K562 (cell line): ENCODE data around the gene AADAC. TPM values are rescaled to one million over a fixed set of nuclear protein-coding genes. Genes with fewer than 3 reads are reported as not detected.

Source experiments
- ATAC-seq: fragments of 200-7000 bp; cut with Tn5 transposase; 3 replicates; pipeline ENCODE4 v1.9.1; 2020; ENCODE audit warnings: moderate library complexity
- BruUV-seq: library from RNA; stranded (reverse); fragments of 400-500 nt; replicated peaks from 2 replicates; lab custom pipeline; 2021; lab: Mats Ljungman, UMichigan
- CTCF ChIA-PET: fragments of 300-600 bp; formaldehyde crosslinking; extraction: SDS; loops from one replicate; lab custom pipeline; 2021; ENCODE audit warnings: low intra/inter-chr PET ratio; lab: Yijun Ruan, JAX
- POLR2A ChIA-PET: fragments of 300-600, 350-650 bp; sonication (Branson Sonifier 250); formaldehyde crosslinking; extraction: SDS; loops from one replicate; lab custom pipeline; 2021; ENCODE audit warnings: antibody characterized with exemption, inconsistent platforms; lab: Yijun Ruan, JAX
- DNase-seq, 4 experiments: peaks; one replicate each; pipeline versions ENCODE4 v3.0.0 to v3.0.0-alpha.2; 2011 to 2018; ENCODE audit warnings: low spot score in 3 of 4, mixed read lengths in 3 of 4; ENCODE audit errors: extremely low read depth in 1 of 4
- FAIRE-seq: peaks from 2 replicates; lab custom pipeline; 2011; peaks lifted over from hg19 to GRCh38; lab: Jason Lieb, UNC
- H2AFZ ChIP-seq: 2 replicates; pipeline ENCODE4 v1.6.0; 2011; ENCODE audit warnings: low read depth, low read length, control low read depth, inconsistent platforms
- H3K27ac ChIP-seq: fragments of 200-600 bp; 3 replicates; pipeline ENCODE4 v1.8.0; 2011; ENCODE audit warnings: low read depth, mild to moderate bottlenecking, control low read depth, inconsistent platforms, low read length, moderate library complexity, mixed read lengths; ENCODE audit errors: extremely low read depth
- H3K27me3 ChIP-seq, 2 experiments: fragments of 300-600 bp in 1 of 2; 2 replicates in 1 of 2; 3 replicates in 1 of 2; pipeline versions ENCODE4 v1.6.0 to v1.8.0; 2011; ENCODE audit warnings: inconsistent platforms in 2 of 2, low read length in 2 of 2, mild to moderate bottlenecking in 1 of 2, mixed read lengths in 1 of 2, moderate library complexity in 1 of 2; ENCODE audit not compliant: control insufficient read depth in 2 of 2, insufficient read depth in 2 of 2
- H3K36me3 ChIP-seq: fragments of 300-600 bp; 3 replicates; pipeline ENCODE4 v1.8.0; 2011; ENCODE audit warnings: mild to moderate bottlenecking, low read length, inconsistent platforms; ENCODE audit not compliant: control insufficient read depth, insufficient read depth
- H3K4me1 ChIP-seq, 2 experiments: fragments of 200-600 bp in 1 of 2; replicated peaks in 1 of 2; 2 replicates in 1 of 2; 3 replicates in 1 of 2; pipeline versions ENCODE4 v1.5.1 to v1.8.0; 2011; ENCODE audit warnings: inconsistent platforms in 2 of 2, low read length in 2 of 2, mild to moderate bottlenecking in 1 of 2, mixed read lengths in 1 of 2, moderate library complexity in 1 of 2; ENCODE audit not compliant: control insufficient read depth in 2 of 2, insufficient read depth in 2 of 2
- H3K4me2 ChIP-seq: 2 replicates; pipeline ENCODE4 v1.6.1; 2011; ENCODE audit warnings: low read length, control low read depth, inconsistent platforms, mixed read lengths; ENCODE audit not compliant: insufficient read depth
- H3K4me3 ChIP-seq: fragments of 200-600 bp; sonication (generic), shearing (Covaris generic); 2 replicates; pipeline ENCODE4 v1.5.1; 2016; ENCODE audit warnings: control low read depth, inconsistent platforms
- H3K79me2 ChIP-seq: fragments of 200-600 bp; 3 replicates; pipeline ENCODE4 v1.8.0; 2011; ENCODE audit warnings: low read length, inconsistent platforms; ENCODE audit not compliant: control insufficient read depth, insufficient read depth
- H3K9ac ChIP-seq, 2 experiments: 2 replicates each; pipeline versions ENCODE4 v1.6.0 to v1.6.1; 2011; ENCODE audit warnings: low read depth in 2 of 2, low read length in 2 of 2, control low read depth in 1 of 2, inconsistent platforms in 1 of 2, mild to moderate bottlenecking in 1 of 2, mixed read lengths in 1 of 2; ENCODE audit not compliant: insufficient read depth in 1 of 2
- H3K9me1 ChIP-seq: one replicate; pipeline ENCODE4 v1.6.0; 2011; ENCODE audit warnings: inconsistent platforms, mild to moderate bottlenecking, low read length, moderate library complexity; ENCODE audit not compliant: control insufficient read depth, insufficient read depth
- H3K9me3 ChIP-seq: replicated peaks from 2 replicates; pipeline ENCODE4 v1.5.1; 2011; ENCODE audit warnings: low read depth, low read length, inconsistent platforms; ENCODE audit not compliant: control insufficient read depth, insufficient read depth
- H4K20me1 ChIP-seq: replicated peaks from 2 replicates; pipeline ENCODE4 v1.6.1; 2011; ENCODE audit warnings: low read length, inconsistent platforms, mixed read lengths; ENCODE audit not compliant: control insufficient read depth, insufficient read depth
- FOS ChIP-seq: IDR thresholded peaks from 3 replicates; pipeline ENCODE4 v1.6.1; 2011; ENCODE audit not compliant: insufficient read length; ENCODE audit errors: extremely low read depth
- HNRNPLL ChIP-seq: fragments of 200-400 bp; formaldehyde crosslinking; IDR thresholded peaks from 2 replicates; pipeline ENCODE4 v1.6.1; 2017; ENCODE audit warnings: low read length, low read depth, mild to moderate bottlenecking; ENCODE audit not compliant: poor library complexity, severe bottlenecking
- POLR2H ChIP-seq: IDR thresholded peaks from 2 replicates; pipeline ENCODE4 v1.6.1; 2016; ENCODE audit warnings: missing genetic modification characterization, low read depth, mild to moderate bottlenecking, control low read depth, missing compliant biosample characterization, moderate library complexity
- RCOR1 ChIP-seq, 2 experiments: IDR thresholded peaks; 2 replicates each; pipeline ENCODE4 v1.6.1; 2012; ENCODE audit warnings: low read depth in 2 of 2, low read length in 2 of 2, borderline replicate concordance in 1 of 2, improper control_type of control experiment in 1 of 2
- SREBF2 ChIP-seq: sonication (generic); formaldehyde crosslinking; IDR thresholded peaks from 2 replicates; pipeline ENCODE4 v1.4.0; 2020; ENCODE audit warnings: mild to moderate bottlenecking, missing genetic modification reagents
- YY1 ChIP-seq, 3 experiments: IDR thresholded peaks; 2 replicates each; pipeline ENCODE4 v1.6.1; 2011; ENCODE audit warnings: low read length in 2 of 3, mild to moderate bottlenecking in 2 of 3, moderate library complexity in 2 of 3, borderline replicate concordance in 1 of 3, control low read depth in 1 of 3, low read depth in 1 of 3; ENCODE audit not compliant: insufficient read depth in 3 of 3, insufficient replicate concordance in 2 of 3, control insufficient read depth in 1 of 3, insufficient read length in 1 of 3; ENCODE audit errors: extremely low read depth in 1 of 3
- ZKSCAN1 ChIP-seq: fragments of 150-350 bp; IDR thresholded peaks from 2 replicates; pipeline ENCODE4 v1.6.1; 2016; ENCODE audit warnings: low read depth, low read length
- ZNF75A ChIP-seq: fragments of 450-650 bp; formaldehyde crosslinking; IDR thresholded peaks from 2 replicates; pipeline ENCODE4 v1.4.0; 2020; ENCODE audit warnings: mild to moderate bottlenecking
- WGBS: fragments of 100-300 bp; shearing (Covaris generic); methylation state at CpG from one replicate; pipeline ENCODE4 v1.1.6; 2016; ENCODE audit warnings: low coverage, mixed read lengths; ENCODE audit not compliant: insufficient coverage; ENCODE audit errors: missing lambda C conversion rate; 5-methylcytosine and 5-hydroxymethylcytosine counted together
- in situ Hi-C: fragments of 300-500 bp; cut with MboI; formaldehyde crosslinking; loops from 4 replicates; pipeline ENCODE4 v1.15.0; 2018; ENCODE audit warnings: inconsistent platforms, mixed read lengths
- intact Hi-C: fragments of 100-400 bp; cut with micrococcal nuclease; formaldehyde crosslinking; loops from 2 replicates; pipeline ENCODE4 v1.14.2; 2022
- polyA plus RNA-seq, 8 experiments: library from polyadenylated mRNA; depleted of rRNA in 4 of 8; stranded (reverse) in 5 of 8; unstranded in 3 of 8; fragments of >200 nt; fragmentation: Nextera tagmentation in 2 of 8; fragmentation: Illumina TruSeq in 1 of 8; extraction: Ambion mirVana in 2 of 8; extraction: Trizol in 1 of 8; gene quantifications; 2 replicates each; pipeline versions ENCODE4 v1.2.1 to v1.2.3, GENCODE V29; 2011 to 2014; ENCODE audit warnings: inconsistent platforms in 1 of 8, missing spikeins in 1 of 8
- total RNA-seq, 7 experiments: library from RNA; depleted of rRNA in 6 of 7; stranded (reverse); fragments of >200 nt in 6 of 7; fragmentation: Illumina TruSeq in 2 of 7; extraction: Trizol in 2 of 7; gene quantifications; 2 replicates each; pipeline versions ENCODE4 v1.2.1 to v1.2.3, GENCODE V29; 2011 to 2021; ENCODE audit warnings: low replicate concordance in 1 of 7
- TF ChIP-seq, protein P1 (sequence below): fragments of 250-450 bp; sonication (Bioruptor Pico); IDR thresholded peaks from 2 replicates; pipeline ENCODE4 v1.5.0; 2021
- TF ChIP-seq, protein P2 (sequence below): fragments of 450-650 bp; IDR thresholded peaks from 2 replicates; pipeline ENCODE4 v1.6.1; 2016; ENCODE audit warnings: missing biosample characterization, missing genetic modification characterization

AADAC gene
- total and polyA plus RNA-seq, 9 of the 15 experiments (the other 6 are each of a cell fraction or from before 2014, with no cell fraction given) = 0.47 TPM; not detected in 8

DNA sequence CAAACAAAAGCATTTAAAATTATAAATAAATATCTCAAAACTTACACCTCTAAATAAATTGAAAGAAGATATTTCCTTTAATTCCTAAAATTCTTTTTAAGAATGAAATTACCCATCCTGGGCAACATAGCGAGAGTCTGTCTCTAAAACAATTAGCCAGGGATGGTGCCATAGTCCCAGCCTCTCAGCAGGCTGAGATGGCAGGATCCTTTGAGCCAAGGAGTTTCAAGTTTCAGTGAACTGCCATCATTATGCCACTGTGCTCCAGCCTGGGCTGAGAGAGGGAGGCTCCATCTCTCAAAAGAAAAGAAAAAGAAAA is 25.4 kb downstream of the AADAC start:
- Histone ChIP-seq H2AFZ (no peak overlapping the region), H4K20me1 (no peaks in the 10 kb centered on the region), H3K36me3 (no peaks in the 10 kb centered on the region), H3K79me2 (no peaks in the 10 kb centered on the region), H3K4me2 (no peak overlapping the region), H3K4me3 (no peak overlapping the region), H3K9ac (no peak overlapping the region), H3K4me1 (peaks cover 0 to 16% of the 10 kb centered on the region in 2 experiments; a peak in 3 of 5 replicates), H3K9me1 (no peaks in the 10 kb centered on the region), H3K27ac (no peak overlapping the region), H3K9me3 (no peaks in the 10 kb centered on the region), H3K27me3 (no peaks in the 10 kb centered on the region)
- ATAC-seq = no peak
- BruUV-seq = no TSS peak
- CTCF ChIA-PET = interaction anchor here (0.6 to 3.9 kb wide), 5 partner anchors 77 to 675 kb away, joined by 3 to 32 read pairs (median 3); no protein-coding TSS in a partner anchor
- 27% methylated on average over 1 of the region's 1 CpG for WGBS
- DNase-seq = no peak
- FAIRE-seq = no peak
- intact Hi-C loops (loop anchor here (1.0 to 5.0 kb wide), 5 partner anchors 79 to 670 kb away; no protein-coding TSS in a partner anchor), in situ Hi-C loops (loop anchor here (25.0 kb wide), 1 partner anchor 602 kb away; no protein-coding TSS in a partner anchor)
- TF ChIP-seq, protein P1, sequence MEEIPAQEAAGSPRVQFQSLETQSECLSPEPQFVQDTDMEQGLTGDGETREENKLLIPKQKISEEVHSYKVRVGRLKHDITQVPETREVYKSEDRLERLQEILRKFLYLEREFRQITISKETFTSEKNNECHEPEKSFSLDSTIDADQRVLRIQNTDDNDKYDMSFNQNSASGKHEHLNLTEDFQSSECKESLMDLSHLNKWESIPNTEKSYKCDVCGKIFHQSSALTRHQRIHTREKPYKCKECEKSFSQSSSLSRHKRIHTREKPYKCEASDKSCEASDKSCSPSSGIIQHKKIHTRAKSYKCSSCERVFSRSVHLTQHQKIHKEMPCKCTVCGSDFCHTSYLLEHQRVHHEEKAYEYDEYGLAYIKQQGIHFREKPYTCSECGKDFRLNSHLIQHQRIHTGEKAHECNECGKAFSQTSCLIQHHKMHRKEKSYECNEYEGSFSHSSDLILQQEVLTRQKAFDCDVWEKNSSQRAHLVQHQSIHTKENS (CRISPR knock-in tag) = no peak
- POLR2A ChIA-PET = interaction anchor here (1.1 kb wide), 1 partner anchor 407 kb away, joined by 3 read pairs; no protein-coding TSS in a partner anchor

DNA sequence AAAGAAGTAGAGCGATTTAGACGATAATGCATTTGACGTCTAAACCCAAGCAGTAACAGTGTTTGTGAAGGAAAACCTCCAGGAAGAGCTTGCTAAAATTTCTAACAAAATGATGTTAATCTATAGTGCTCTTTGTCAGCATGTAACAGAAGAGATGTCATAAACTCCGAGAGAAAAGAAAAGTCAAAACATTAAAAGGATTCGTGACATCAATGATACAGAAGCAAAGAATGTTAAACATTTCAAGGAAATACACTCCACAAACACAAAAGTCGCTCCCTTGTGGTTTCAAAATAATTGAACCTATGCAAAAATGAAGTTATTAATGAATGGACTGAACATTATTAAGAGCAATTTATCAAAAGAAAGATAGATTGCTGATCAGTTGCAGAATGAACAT is 27.9 kb downstream of the AADAC start:
- Histone ChIP-seq H3K9me3 (no peaks in the 10 kb centered on the region), H3K9ac (no peak overlapping the region), H2AFZ (no peak overlapping the region), H3K27ac (no peak overlapping the region), H3K4me1 (peaks cover 0 to 9% of the 10 kb centered on the region in 2 experiments; a peak in 3 of 5 replicates), H3K4me2 (no peak overlapping the region), H3K4me3 (no peak overlapping the region), H3K9me1 (no peaks in the 10 kb centered on the region), H3K36me3 (no peaks in the 10 kb centered on the region), H3K27me3 (no peaks in the 10 kb centered on the region), H4K20me1 (no peaks in the 10 kb centered on the region), H3K79me2 (no peaks in the 10 kb centered on the region)
- no peak for FAIRE-seq
- POLR2A ChIA-PET = no interaction called here
- intact Hi-C loops (loop anchor here (5.0 kb wide), 1 partner anchor 550 kb away; no protein-coding TSS in a partner anchor), in situ Hi-C loops (loop anchor here (5.0 to 25.0 kb wide), 2 partner anchors 404 to 604 kb away; no protein-coding TSS in a partner anchor)
- no TSS peak for BruUV-seq
- ATAC-seq = no peak
- DNase-seq = no peak
- CTCF ChIA-PET = no interaction called here
- 15% methylated on average over 6 of the region's 6 CpGs for WGBS
- TF ChIP-seq YY1 (IDR thresholded peaks at IDR 0.05; ENCODE audit: borderline replicate concordance in 1 of 3, control insufficient read depth in 1 of 3, extremely low read depth in 1 of 3, insufficient read depth in 3 of 3, insufficient read length in 1 of 3, insufficient replicate concordance in 2 of 3, low read depth in 1 of 3, low read length in 2 of 3) (no peak), HNRNPLL (no peak), ZKSCAN1 (no peak), ZNF75A (CRISPR knock-in tag) (no peak), FOS (no peak), SREBF2 (CRISPR knock-in tag) (no peak), RCOR1 (IDR thresholded peaks at IDR 0.05; ENCODE audit: borderline replicate concordance in 1 of 2, low read depth in 2 of 2, low read length in 2 of 2) (no peak), POLR2H (tag) (no peak)
- TF ChIP-seq, protein P2, sequence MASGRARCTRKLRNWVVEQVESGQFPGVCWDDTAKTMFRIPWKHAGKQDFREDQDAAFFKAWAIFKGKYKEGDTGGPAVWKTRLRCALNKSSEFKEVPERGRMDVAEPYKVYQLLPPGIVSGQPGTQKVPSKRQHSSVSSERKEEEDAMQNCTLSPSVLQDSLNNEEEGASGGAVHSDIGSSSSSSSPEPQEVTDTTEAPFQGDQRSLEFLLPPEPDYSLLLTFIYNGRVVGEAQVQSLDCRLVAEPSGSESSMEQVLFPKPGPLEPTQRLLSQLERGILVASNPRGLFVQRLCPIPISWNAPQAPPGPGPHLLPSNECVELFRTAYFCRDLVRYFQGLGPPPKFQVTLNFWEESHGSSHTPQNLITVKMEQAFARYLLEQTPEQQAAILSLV (tag) = no peak
